GM12864 (cell line): ENCODE measurements around the gene ECEL1.
"Not testable (repeated sequence)": the region's sequence is repeated elsewhere in the genome, so short reads cannot be mapped to it uniquely, and the experiment has no call there.

Source experiments
- DNase-seq: peaks from one replicate; pipeline ENCODE4 v3.0.0-alpha.2; 2011; ENCODE audit warnings: low read depth
- H3K4me3 ChIP-seq: 2 replicates; pipeline ENCODE4 v1.5.1; 2011; ENCODE audit warnings: mild to moderate bottlenecking, low read depth, low read length, control low read depth
- TF ChIP-seq, protein P1 (sequence below): IDR thresholded peaks from 2 replicates; pipeline ENCODE4 v1.5.1; 2011; ENCODE audit warnings: low read depth, mild to moderate bottlenecking, moderate library complexity, low read length, control low read depth, inconsistent platforms; ENCODE audit errors: missing control alignments

ECEL1 gene

DNA sequence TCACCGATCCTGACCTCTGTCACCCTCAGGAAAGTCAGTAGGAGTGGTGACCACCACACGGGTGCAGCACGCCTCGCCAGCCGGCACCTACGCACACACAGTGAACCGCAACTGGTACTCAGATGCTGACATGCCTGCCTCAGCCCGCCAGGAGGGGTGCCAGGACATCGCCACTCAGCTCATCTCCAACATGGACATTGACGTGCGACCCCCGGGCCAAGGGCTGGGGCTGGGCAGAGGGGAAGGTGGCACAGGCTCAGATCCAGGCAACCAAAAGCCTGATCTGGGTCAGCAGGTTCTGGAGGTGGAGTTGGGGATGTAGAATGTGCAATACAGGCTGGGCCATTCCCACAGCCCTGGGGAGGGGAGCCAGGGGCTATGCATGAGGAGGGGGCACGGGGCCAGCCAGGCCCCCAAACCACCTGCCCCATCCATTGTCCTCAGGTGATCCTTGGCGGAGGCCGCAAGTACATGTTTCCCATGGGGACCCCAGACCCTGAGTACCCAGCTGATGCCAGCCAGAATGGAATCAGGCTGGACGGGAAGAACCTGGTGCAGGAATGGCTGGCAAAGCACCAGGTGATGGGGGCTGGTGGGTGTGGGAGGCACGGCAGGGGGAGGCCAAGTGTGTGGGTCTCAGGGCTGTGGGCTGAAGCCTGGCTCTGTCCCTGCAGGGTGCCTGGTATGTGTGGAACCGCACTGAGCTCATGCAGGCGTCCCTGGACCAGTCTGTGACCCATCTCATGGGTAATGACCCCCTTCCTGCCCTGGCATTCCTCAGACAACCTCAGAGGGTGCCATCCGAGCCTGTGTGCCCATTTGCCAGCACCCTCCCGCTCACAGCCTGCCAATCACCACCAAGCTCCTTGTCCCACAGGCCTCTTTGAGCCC, 30.3 kb downstream of the ECEL1 start:
- DNase-seq = no peak
- TF ChIP-seq, protein P1, sequence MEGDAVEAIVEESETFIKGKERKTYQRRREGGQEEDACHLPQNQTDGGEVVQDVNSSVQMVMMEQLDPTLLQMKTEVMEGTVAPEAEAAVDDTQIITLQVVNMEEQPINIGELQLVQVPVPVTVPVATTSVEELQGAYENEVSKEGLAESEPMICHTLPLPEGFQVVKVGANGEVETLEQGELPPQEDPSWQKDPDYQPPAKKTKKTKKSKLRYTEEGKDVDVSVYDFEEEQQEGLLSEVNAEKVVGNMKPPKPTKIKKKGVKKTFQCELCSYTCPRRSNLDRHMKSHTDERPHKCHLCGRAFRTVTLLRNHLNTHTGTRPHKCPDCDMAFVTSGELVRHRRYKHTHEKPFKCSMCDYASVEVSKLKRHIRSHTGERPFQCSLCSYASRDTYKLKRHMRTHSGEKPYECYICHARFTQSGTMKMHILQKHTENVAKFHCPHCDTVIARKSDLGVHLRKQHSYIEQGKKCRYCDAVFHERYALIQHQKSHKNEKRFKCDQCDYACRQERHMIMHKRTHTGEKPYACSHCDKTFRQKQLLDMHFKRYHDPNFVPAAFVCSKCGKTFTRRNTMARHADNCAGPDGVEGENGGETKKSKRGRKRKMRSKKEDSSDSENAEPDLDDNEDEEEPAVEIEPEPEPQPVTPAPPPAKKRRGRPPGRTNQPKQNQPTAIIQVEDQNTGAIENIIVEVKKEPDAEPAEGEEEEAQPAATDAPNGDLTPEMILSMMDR = no peak
- H3K4me3 ChIP-seq = no peak overlapping the region

DNA sequence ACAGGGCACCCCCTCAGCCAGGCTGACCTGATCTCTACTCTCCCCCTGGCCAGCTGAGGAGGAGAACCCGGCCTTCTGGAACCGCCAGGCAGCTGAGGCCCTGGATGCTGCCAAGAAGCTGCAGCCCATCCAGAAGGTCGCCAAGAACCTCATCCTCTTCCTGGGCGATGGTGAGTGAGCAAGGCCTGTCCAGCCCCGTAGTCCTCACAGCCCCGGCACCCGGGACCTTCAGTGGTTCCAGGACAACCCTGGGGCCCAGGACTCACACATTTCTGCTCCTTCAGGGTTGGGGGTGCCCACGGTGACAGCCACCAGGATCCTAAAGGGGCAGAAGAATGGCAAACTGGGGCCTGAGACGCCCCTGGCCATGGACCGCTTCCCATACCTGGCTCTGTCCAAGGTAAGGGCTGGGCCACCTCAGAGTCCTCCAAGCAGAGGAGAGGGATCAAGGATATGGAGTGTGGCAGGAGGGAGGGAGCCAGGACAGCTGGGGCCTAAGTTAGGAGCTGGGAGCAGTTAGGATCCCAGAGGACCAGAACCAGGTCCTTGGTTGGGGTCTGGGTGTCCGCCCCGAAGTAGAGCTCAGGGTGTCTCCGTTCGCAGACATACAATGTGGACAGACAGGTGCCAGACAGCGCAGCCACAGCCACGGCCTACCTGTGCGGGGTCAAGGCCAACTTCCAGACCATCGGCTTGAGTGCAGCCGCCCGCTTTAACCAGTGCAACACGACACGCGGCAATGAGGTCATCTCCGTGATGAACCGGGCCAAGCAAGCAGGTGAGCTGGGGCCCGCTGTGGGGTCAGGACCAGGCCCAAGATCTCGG, 31.1 kb downstream of the ECEL1 start:
- DNase-seq = no peak
- TF ChIP-seq, protein P1 = no peak
- no peak overlapping the region for H3K4me3 ChIP-seq

DNA sequence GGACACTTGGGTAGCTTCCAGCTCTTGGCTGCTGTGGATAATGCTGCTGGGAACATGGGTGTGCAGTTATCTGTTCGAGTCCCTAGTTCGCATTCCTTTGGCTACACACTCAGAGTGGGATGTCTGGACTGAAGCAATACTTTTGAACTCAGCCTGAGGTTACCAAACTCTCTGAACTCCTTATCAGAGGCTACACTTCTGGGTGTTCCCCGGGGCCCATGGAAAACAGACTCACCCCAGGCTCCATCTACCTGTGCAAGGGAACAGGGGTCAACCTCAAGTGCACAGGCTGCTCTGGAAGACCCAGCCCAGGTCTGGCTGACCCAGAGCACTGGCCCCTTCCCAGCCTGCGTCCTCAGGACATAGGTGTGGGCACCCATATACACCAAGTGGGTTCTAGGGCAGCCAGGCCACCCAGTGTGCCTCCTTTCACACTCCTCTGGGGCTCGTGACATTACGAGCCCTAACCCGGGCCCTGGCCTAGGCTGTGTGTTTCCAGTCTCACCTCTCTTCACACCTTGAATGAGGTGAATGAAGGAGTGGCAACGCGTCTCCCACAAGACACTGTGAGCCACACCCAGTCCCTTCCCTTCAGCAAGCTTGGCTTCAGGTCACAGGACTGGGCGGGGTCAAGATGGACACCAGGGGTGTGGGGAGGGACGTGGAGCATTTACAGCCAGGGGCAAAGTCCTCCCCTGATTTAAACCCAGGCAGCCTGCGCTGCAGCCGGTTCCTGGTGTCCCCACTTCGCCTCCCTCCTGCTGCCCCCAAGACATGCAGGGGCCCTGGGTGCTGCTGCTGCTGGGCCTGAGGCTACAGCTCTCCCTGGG, 32.0 kb downstream of the ECEL1 start, which contains the start of gene ALPI:
Gene ALPI (plus strand): TSS at position 728 of the 830 bp plus-strand sequence. CDS start 47 bp downstream, at position 775.
- TF ChIP-seq, protein P1 = no peak
- H3K4me3 ChIP-seq = no peak within 1 kb of the TSS
- no peak for DNase-seq

DNA sequence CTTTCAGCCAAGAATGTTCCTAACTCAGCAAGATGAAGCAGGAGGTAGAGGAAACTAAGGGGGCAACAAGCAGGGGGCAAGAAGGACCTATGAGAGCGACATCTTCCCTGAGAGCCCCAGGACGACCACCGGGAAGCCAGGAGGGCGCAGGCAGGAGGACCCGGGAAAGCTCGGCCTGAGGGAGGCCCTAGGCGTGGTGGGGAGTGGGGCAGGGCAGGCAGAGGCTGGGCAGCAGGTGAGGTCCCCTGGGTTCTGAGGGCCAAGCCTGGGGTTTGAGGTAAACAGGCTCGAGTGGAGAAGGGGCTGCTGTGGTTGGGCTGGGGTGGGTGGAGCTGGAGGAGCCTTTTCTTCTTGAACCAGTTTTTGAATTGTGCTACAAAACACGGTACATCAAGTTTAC, 33.0 kb downstream of the ECEL1 start:
- no peak for DNase-seq
- no peak overlapping the region for H3K4me3 ChIP-seq
- TF ChIP-seq, protein P1 = no peak

DNA sequence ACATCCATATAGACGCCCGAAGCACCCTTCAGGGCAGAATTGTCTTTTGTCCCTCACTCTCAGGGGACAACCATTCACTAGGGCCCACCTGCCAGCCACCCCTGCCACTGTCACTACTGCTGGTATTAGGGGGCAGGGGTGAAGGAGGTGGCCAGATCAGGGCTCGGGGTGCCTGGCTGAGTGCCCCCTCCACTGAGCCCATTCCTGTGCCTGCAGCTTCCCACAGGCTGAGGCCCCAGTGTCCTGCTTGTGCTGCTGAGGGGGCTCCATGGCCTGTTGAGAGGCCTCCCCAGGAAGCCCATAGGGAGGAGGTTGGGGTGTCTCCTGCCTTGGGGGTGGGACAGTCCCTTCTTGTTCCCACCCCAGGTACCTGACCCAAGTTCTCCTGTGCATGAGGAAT, 36.0 kb downstream of the ECEL1 start:
- not testable (repeated sequence) for DNase-seq

DNA sequence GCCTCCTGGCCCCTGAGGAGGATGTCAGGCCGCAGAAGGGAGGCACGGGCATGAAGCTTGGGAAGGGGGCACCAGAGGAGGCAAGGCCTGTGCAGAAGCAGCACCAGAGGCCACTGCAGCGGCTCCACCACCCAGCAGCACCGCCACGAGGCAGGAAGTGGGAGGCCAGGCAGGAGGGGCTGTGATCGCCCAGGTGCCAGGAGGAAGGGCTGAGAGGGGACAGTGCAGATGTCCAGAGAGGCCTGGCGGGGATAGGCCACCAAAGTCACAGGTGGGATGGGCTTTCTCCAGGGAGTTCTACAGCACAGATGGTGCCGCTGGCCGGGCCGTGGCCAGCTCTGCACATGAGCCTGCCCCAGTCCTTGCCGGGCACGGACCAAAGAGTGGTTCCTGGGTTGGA, 37.7 kb downstream of the ECEL1 start:
- TF ChIP-seq, protein P1 = no peak
- DNase-seq = no peak
- no peak overlapping the region for H3K4me3 ChIP-seq

More for the DNA sequence above, 36.0 kb downstream of the ECEL1 start:
- H3K4me3 ChIP-seq = not testable (repeated sequence)

DNA sequence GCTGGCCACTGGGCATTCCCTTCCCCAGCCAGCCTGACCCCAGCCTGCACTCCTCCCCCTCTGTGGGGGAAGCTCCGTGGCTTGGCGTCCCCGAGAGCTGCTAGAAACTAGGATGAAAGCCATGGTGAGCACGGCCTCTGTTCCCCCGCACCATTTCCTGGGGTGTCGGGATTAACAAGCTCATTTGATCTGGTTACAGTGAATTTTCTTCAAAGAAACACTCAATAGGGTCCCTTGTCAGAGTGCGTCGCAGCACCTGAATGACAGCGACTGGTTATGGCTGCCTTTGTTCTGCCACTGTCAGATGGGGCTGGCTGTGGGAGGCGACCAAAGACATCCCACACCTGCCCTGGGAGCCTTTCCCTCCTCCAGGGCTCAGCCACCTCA, 39.3 kb downstream of the ECEL1 start:
- DNase-seq = no peak
- no peak overlapping the region for H3K4me3 ChIP-seq
- TF ChIP-seq, protein P1 = no peak
